Suprapubic skin (tissue), 4 donors: Measurements from ENCODE around the gene CTBP2. TPM values are rescaled to one million over a fixed set of nuclear protein-coding genes. Genes with fewer than 3 reads are reported as not detected.

Source experiments
- DNase-seq, 2 donors: peaks; one replicate each; pipeline ENCODE4 v3.0.0-alpha.2; 2019; ENCODE audit warnings: low spot score in 2 of 2
- H3K27ac ChIP-seq: fragments of 200-600 bp; sonication (generic); one replicate; pipeline ENCODE4 v1.5.1; 2019
- H3K27me3 ChIP-seq: fragments of 200-600 bp; sonication (generic); one replicate; pipeline ENCODE4 v1.5.1; 2019
- H3K36me3 ChIP-seq: fragments of 200-600 bp; sonication (generic); one replicate; pipeline ENCODE4 v1.5.1; 2019
- H3K4me1 ChIP-seq: fragments of 200-600 bp; sonication (generic); one replicate; pipeline ENCODE4 v1.5.1; 2019
- H3K4me3 ChIP-seq: fragments of 200-600 bp; sonication (generic); one replicate; pipeline ENCODE4 v1.5.1; 2019; ENCODE audit warnings: mild to moderate bottlenecking
- H3K9me3 ChIP-seq: fragments of 200-600 bp; sonication (generic); one replicate; pipeline ENCODE4 v1.5.1; 2019
- CTCF ChIP-seq, 2 donors: fragments of 200-600 bp in 1 of 2; fragments of 450-650 bp in 1 of 2; sonication (generic) in 1 of 2; IDR thresholded peaks; one replicate each; pipeline ENCODE4 v1.5.1; 2016 to 2019; ENCODE audit warnings: antibody characterized with exemption in 2 of 2, mild to moderate bottlenecking in 1 of 2, moderate library complexity in 1 of 2
- EP300 ChIP-seq: sonication (generic); formaldehyde crosslinking; IDR thresholded peaks from one replicate; pipeline ENCODE4 v1.6.1; 2017; ENCODE audit warnings: antibody characterized with exemption
- POLR2A ChIP-seq, 2 donors: fragments of 450-650 bp; IDR thresholded peaks; one replicate each; pipeline ENCODE4 v1.6.1; 2017; ENCODE audit warnings: antibody characterized with exemption in 2 of 2, mild to moderate bottlenecking in 2 of 2, moderate library complexity in 2 of 2
- POLR2AphosphoS5 ChIP-seq, 3 donors: sonication (generic); formaldehyde crosslinking; IDR thresholded peaks; one replicate each; pipeline ENCODE4 v1.6.1; 2017; ENCODE audit warnings: antibody characterized with exemption in 3 of 3
- WGBS: methylation state at CpG from one replicate; pipeline ENCODE4 v1.1.5; 2018; 5-methylcytosine and 5-hydroxymethylcytosine counted together
- total RNA-seq, 4 donors: library from RNA; depleted of rRNA; stranded (reverse); fragments of >200 nt; gene quantifications; one replicate each; pipeline ENCODE4 v1.1.0, GENCODE V29; 2016

The CTBP2 gene
- total RNA-seq, 4 donors from 2014 or later = 19.7 to 45.7 (median 29.4) TPM

GRCh38 chr10:125096371-125096770, 64.0 kb downstream of the CTBP2 start:
- peak; percentile 4 to 27 for DNase-seq
- Histone ChIP-seq H3K9me3 (no peaks in the 10 kb centered on the region), H3K4me1 (peaks cover 29% of the 10 kb centered on the region), H3K27ac (no peak overlapping the region), H3K36me3 (no peaks in the 10 kb centered on the region), H3K4me3 (no peak overlapping the region), H3K27me3 (no peaks in the 10 kb centered on the region)
- TF ChIP-seq EP300 (no peak), POLR2AphosphoS5 (IDR thresholded peaks at IDR 0.05) (no peak), CTCF (IDR thresholded peaks at IDR 0.05) (no peak), POLR2A (IDR thresholded peaks at IDR 0.05) (no peak)
- WGBS = 70% methylated on average over 6 of the region's 6 CpGs

- DNase-seq = peak; percentile 43 to 57
- H3K27ac ChIP-seq = no peak overlapping the region
Observed at GRCh38 chr10:125095776-125096175, 64.6 kb downstream of the CTBP2 start.

GRCh38 chr10:125095228-125095627, 65.1 kb downstream of the CTBP2 start:
- peak; percentile 21 to 37 for DNase-seq
- no peak overlapping the region for H3K4me3 ChIP-seq
- H3K36me3 ChIP-seq = no peaks in the 10 kb centered on the region
- WGBS = 86% methylated on average over 6 of the region's 6 CpGs
- peak overlapping the region; percentile 34 for H3K27ac ChIP-seq
- TF ChIP-seq POLR2A (IDR thresholded peaks at IDR 0.05) (no peak), EP300 (no peak), CTCF (IDR thresholded peaks at IDR 0.05) (no peak), POLR2AphosphoS5 (IDR thresholded peaks at IDR 0.05) (no peak)
- H3K4me1 ChIP-seq = peaks cover 29% of the 10 kb centered on the region
- no peaks in the 10 kb centered on the region for H3K27me3 ChIP-seq
- no peaks in the 10 kb centered on the region for H3K9me3 ChIP-seq

More at GRCh38 chr10:125095776-125096175, 64.6 kb downstream of the CTBP2 start:
- Histone ChIP-seq H3K4me3 (no peak overlapping the region), H3K9me3 (no peaks in the 10 kb centered on the region), H3K27me3 (no peaks in the 10 kb centered on the region), H3K4me1 (peaks cover 29% of the 10 kb centered on the region), H3K36me3 (no peaks in the 10 kb centered on the region)
- WGBS = 75% methylated on average over 5 of the region's 5 CpGs
- no peak for TF ChIP-seq POLR2A (IDR thresholded peaks at IDR 0.05)
- no peak for TF ChIP-seq CTCF (IDR thresholded peaks at IDR 0.05)
- TF ChIP-seq POLR2AphosphoS5 (IDR thresholded peaks at IDR 0.05) = no peak
- no peak for TF ChIP-seq EP300

- no peaks in the 10 kb centered on the region for H3K36me3 ChIP-seq
- peak overlapping the region; percentile 34 for H3K27ac ChIP-seq
- H3K9me3 ChIP-seq = no peaks in the 10 kb centered on the region
- no peaks in the 10 kb centered on the region for H3K27me3 ChIP-seq
- no peak overlapping the region for H3K4me3 ChIP-seq
- TF ChIP-seq EP300 = no peak
- TF ChIP-seq POLR2A (IDR thresholded peaks at IDR 0.05) = no peak
- no peak for TF ChIP-seq POLR2AphosphoS5 (IDR thresholded peaks at IDR 0.05)
- no peak for TF ChIP-seq CTCF (IDR thresholded peaks at IDR 0.05)
- H3K4me1 ChIP-seq = peaks cover 30% of the 10 kb centered on the region
- peak in 1 of 2 donors; percentile 58 for DNase-seq
- WGBS = 79% methylated on average over 8 of the region's 8 CpGs
Observed at GRCh38 chr10:125094806-125095205, 65.6 kb downstream of the CTBP2 start.

- Histone ChIP-seq H3K27ac (peak overlapping the region; percentile 53), H3K9me3 (no peaks in the 10 kb centered on the region), H3K4me3 (no peak overlapping the region), H3K4me1 (peaks cover 33% of the 10 kb centered on the region), H3K36me3 (no peaks in the 10 kb centered on the region), H3K27me3 (no peaks in the 10 kb centered on the region)
- TF ChIP-seq POLR2AphosphoS5 (IDR thresholded peaks at IDR 0.05) = no peak
- TF ChIP-seq POLR2A (IDR thresholded peaks at IDR 0.05) = no peak
- TF ChIP-seq EP300 = no peak
- TF ChIP-seq CTCF (IDR thresholded peaks at IDR 0.05) = no peak
- WGBS = 79% methylated on average over 21 of the region's 21 CpGs
- DNase-seq = peak in 1 of 2 donors; percentile 56
Observed at GRCh38 chr10:125093974-125094705, 66.2 kb downstream of the CTBP2 start.
